ENCODE measurements around the gene NIPAL3. TPM values are rescaled to one million over a fixed set of nuclear protein-coding genes. Genes with fewer than 3 reads are reported as not detected.

Gene NIPAL3
- total RNA-seq, 1 experiment from 2014 or later = 11.2 TPM

DNA sequence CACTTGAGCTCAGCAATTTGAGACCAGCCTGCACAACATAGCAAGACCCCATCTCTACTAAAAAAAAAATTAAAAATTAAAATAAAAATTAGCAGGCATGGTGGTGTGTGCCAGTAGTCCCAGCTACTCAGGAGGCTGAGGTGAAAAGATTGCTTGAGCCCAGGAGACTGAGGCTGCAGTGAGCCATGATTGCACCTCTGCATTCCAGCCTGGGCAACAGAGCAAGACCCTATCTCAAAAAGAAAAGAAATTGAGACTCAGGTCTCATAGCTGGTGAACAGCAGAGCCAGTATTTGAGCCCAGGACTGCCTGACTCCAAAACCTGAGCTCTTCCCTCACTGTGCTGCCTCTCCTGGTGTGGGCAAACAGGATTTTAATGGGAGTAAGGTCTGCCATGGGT lies 58.6 kb downstream of the NIPAL3 start:
- Mint-ChIP-seq H3K4me3 (no peak overlapping the region), H3K4me1 (peaks cover 20% of the 10 kb centered on the region), H3K9me3 (peaks cover 16% of the 10 kb centered on the region), H3K36me3 (peaks cover 11% of the 10 kb centered on the region), H3K27ac (no peak overlapping the region), H3K27me3 (ENCODE audit: low read depth) (no peaks in the 10 kb centered on the region)
- ATAC-seq (no peak), DNase-seq (ENCODE audit: low spot score) (no peak)
- ChIA-PET CTCF (interaction anchor here (1.1 kb wide), 1 partner anchor 59 kb away, joined by 4 read pairs; the partner anchor contains the start of gene NIPAL3), POLR2A (no interaction called here)
- TF ChIP-seq MYBL2 (CRISPR knock-in tag; IDR thresholded peaks at IDR 0.05) (no peak), ZNF121 (CRISPR knock-in tag; IDR thresholded peaks at IDR 0.05) (peak; percentile 54; the same call in 1 of the 2 replicates)

DNA sequence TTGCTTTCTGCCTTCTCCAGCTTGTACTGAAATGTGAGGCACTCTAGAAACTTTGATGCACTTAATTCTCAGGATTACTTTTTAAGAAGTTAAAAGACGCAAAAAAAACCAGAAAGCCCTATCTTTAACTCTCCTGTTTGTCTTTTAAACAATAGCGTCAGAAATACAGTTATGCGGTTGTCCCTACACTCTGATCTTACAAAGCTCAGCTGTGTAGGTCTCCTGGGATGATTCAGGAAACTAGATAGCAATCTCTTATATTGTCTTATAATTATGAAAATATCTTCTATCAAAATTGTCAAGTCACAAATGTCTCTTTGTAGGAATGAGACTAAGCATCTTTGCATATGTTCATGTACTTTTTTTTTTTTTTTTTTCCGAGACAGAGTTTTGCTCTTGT lies 60.1 kb downstream of the NIPAL3 start:
- H3K4me3 Mint-ChIP-seq = no peak overlapping the region
- ChIA-PET CTCF (interaction anchor here (0.6 to 1.4 kb wide), 3 partner anchors 45 to 83 kb away, joined by 3 to 7 read pairs (median 6); partner anchors contain the start of gene NIPAL3), POLR2A (interaction anchor here (1.4 kb wide), 1 partner anchor 54 kb away, joined by 3 read pairs; no protein-coding TSS in a partner anchor)
- ATAC-seq (no peak), DNase-seq (ENCODE audit: low spot score) (no peak)
- H3K4me1 Mint-ChIP-seq = peaks cover 19% of the 10 kb centered on the region
- peaks cover 3% of the 10 kb centered on the region; the same call in 1 of the 2 replicates for H3K9me3 Mint-ChIP-seq
- no peak for TF ChIP-seq ZNF423 (CRISPR knock-in tag; IDR thresholded peaks at IDR 0.05)
- no peak for TF ChIP-seq CBFB (CRISPR knock-in tag; IDR thresholded peaks at IDR 0.05; ENCODE audit: low read depth)
- no peak for TF ChIP-seq CREB1 (CRISPR knock-in tag; IDR thresholded peaks at IDR 0.05)
- TF ChIP-seq ZNF317 (CRISPR knock-in tag; IDR thresholded peaks at IDR 0.05; ENCODE audit: borderline replicate concordance, low read depth) = no peak
- TF ChIP-seq, protein P1, sequence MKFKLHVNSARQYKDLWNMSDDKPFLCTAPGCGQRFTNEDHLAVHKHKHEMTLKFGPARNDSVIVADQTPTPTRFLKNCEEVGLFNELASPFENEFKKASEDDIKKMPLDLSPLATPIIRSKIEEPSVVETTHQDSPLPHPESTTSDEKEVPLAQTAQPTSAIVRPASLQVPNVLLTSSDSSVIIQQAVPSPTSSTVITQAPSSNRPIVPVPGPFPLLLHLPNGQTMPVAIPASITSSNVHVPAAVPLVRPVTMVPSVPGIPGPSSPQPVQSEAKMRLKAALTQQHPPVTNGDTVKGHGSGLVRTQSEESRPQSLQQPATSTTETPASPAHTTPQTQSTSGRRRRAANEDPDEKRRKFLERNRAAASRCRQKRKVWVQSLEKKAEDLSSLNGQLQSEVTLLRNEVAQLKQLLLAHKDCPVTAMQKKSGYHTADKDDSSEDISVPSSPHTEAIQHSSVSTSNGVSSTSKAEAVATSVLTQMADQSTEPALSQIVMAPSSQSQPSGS (CRISPR knock-in tag; IDR thresholded peaks at IDR 0.05; ENCODE audit: borderline replicate concordance, low read depth) = no peak
- TF ChIP-seq, protein P2, sequence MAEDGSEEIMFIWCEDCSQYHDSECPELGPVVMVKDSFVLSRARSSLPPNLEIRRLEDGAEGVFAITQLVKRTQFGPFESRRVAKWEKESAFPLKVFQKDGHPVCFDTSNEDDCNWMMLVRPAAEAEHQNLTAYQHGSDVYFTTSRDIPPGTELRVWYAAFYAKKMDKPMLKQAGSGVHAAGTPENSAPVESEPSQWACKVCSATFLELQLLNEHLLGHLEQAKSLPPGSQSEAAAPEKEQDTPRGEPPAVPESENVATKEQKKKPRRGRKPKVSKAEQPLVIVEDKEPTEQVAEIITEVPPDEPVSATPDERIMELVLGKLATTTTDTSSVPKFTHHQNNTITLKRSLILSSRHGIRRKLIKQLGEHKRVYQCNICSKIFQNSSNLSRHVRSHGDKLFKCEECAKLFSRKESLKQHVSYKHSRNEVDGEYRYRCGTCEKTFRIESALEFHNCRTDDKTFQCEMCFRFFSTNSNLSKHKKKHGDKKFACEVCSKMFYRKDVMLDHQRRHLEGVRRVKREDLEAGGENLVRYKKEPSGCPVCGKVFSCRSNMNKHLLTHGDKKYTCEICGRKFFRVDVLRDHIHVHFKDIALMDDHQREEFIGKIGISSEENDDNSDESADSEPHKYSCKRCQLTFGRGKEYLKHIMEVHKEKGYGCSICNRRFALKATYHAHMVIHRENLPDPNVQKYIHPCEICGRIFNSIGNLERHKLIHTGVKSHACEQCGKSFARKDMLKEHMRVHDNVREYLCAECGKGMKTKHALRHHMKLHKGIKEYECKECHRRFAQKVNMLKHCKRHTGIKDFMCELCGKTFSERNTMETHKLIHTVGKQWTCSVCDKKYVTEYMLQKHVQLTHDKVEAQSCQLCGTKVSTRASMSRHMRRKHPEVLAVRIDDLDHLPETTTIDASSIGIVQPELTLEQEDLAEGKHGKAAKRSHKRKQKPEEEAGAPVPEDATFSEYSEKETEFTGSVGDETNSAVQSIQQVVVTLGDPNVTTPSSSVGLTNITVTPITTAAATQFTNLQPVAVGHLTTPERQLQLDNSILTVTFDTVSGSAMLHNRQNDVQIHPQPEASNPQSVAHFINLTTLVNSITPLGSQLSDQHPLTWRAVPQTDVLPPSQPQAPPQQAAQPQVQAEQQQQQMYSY (CRISPR knock-in tag; IDR thresholded peaks at IDR 0.05) = no peak
- TF ChIP-seq, protein P3, sequence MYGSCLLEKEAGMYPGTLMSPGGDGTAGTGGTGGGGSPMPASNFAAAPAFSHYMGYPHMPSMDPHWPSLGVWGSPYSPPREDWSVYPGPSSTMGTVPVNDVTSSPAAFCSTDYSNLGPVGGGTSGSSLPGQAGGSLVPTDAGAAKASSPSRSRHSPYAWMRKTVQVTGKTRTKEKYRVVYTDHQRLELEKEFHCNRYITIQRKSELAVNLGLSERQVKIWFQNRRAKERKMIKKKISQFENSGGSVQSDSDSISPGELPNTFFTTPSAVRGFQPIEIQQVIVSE (CRISPR knock-in tag; IDR thresholded peaks at IDR 0.05; ENCODE audit: borderline replicate concordance) = no peak
- TF ChIP-seq, protein P4, sequence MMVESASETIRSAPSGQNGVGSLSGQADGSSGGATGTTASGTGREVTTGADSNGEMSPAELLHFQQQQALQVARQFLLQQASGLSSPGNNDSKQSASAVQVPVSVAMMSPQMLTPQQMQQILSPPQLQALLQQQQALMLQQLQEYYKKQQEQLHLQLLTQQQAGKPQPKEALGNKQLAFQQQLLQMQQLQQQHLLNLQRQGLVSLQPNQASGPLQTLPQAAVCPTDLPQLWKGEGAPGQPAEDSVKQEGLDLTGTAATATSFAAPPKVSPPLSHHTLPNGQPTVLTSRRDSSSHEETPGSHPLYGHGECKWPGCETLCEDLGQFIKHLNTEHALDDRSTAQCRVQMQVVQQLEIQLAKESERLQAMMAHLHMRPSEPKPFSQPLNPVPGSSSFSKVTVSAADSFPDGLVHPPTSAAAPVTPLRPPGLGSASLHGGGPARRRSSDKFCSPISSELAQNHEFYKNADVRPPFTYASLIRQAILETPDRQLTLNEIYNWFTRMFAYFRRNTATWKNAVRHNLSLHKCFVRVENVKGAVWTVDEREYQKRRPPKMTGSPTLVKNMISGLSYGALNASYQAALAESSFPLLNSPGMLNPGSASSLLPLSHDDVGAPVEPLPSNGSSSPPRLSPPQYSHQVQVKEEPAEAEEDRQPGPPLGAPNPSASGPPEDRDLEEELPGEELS (CRISPR knock-in tag; IDR thresholded peaks at IDR 0.05) = no peak
- TF ChIP-seq GRHL2 (CRISPR knock-in tag; IDR thresholded peaks at IDR 0.05; ENCODE audit: insufficient replicate concordance, severe bottlenecking) = no peak
- TF ChIP-seq, protein P5, sequence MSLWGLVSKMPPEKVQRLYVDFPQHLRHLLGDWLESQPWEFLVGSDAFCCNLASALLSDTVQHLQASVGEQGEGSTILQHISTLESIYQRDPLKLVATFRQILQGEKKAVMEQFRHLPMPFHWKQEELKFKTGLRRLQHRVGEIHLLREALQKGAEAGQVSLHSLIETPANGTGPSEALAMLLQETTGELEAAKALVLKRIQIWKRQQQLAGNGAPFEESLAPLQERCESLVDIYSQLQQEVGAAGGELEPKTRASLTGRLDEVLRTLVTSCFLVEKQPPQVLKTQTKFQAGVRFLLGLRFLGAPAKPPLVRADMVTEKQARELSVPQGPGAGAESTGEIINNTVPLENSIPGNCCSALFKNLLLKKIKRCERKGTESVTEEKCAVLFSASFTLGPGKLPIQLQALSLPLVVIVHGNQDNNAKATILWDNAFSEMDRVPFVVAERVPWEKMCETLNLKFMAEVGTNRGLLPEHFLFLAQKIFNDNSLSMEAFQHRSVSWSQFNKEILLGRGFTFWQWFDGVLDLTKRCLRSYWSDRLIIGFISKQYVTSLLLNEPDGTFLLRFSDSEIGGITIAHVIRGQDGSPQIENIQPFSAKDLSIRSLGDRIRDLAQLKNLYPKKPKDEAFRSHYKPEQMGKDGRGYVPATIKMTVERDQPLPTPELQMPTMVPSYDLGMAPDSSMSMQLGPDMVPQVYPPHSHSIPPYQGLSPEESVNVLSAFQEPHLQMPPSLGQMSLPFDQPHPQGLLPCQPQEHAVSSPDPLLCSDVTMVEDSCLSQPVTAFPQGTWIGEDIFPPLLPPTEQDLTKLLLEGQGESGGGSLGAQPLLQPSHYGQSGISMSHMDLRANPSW (CRISPR knock-in tag; conservative IDR thresholded peaks at IDR 0.05; ENCODE audit: low read depth) = no peak
- TF ChIP-seq, protein P6, sequence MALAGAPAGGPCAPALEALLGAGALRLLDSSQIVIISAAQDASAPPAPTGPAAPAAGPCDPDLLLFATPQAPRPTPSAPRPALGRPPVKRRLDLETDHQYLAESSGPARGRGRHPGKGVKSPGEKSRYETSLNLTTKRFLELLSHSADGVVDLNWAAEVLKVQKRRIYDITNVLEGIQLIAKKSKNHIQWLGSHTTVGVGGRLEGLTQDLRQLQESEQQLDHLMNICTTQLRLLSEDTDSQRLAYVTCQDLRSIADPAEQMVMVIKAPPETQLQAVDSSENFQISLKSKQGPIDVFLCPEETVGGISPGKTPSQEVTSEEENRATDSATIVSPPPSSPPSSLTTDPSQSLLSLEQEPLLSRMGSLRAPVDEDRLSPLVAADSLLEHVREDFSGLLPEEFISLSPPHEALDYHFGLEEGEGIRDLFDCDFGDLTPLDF (CRISPR knock-in tag; IDR thresholded peaks at IDR 0.05) = no peak
- no peak for TF ChIP-seq PRRX2 (CRISPR knock-in tag; IDR thresholded peaks at IDR 0.05)
- H3K27me3 Mint-ChIP-seq (ENCODE audit: low read depth) = no peaks in the 10 kb centered on the region
- H3K36me3 Mint-ChIP-seq = no peaks in the 10 kb centered on the region
- H3K27ac Mint-ChIP-seq = no peak overlapping the region
